Vagina (tissue), 2 donors: ENCODE data around the gene DNMT3A.

ENCODE experiments used
- CTCF ChIP-seq, 3 experiments: fragments of 450-650 bp in 2 of 3; fragments of 200-600 bp in 1 of 3; sonication (generic) in 1 of 3; IDR thresholded peaks; one replicate each; pipeline ENCODE4 v1.5.1; 2017 to 2019; ENCODE audit warnings: antibody characterized with exemption in 3 of 3, mild to moderate bottlenecking in 2 of 3, moderate library complexity in 2 of 3
- POLR2AphosphoS5 ChIP-seq, 2 donors: sonication (generic); formaldehyde crosslinking; IDR thresholded peaks; one replicate each; pipeline ENCODE4 v1.9.0; 2017; ENCODE audit warnings: antibody characterized with exemption in 2 of 2, mild to moderate bottlenecking in 2 of 2, low read depth in 1 of 2; ENCODE audit not compliant: insufficient read depth in 1 of 2

- TF ChIP-seq POLR2AphosphoS5 (IDR thresholded peaks at IDR 0.05; ENCODE audit: insufficient read depth in 1 of 2, low read depth in 1 of 2): no peak
- no peak for TF ChIP-seq CTCF (IDR thresholded peaks at IDR 0.05)
Measured at GRCh38 chr2:25379535-25379934, 37.8 kb upstream of the DNMT3A start.
